WTC11 (cell line): ENCODE measurements around the gene LRRC28. TPM values are rescaled to one million over a fixed set of nuclear protein-coding genes. Genes with fewer than 3 reads are reported as not detected.
A peak's percentile ranks its signal among the peaks of the same experiment; 100 is the strongest.

Experiments
- ATAC-seq: fragments of 200-7000 bp; cut with Tn5 transposase; 2 replicates; pipeline ENCODE4 v1.10.0; 2021; ENCODE audit warnings: mild to moderate bottlenecking, moderate library complexity
- CTCF ChIA-PET: fragments of 300-600 bp; sonication (Branson Sonifier 250); formaldehyde crosslinking; loops from one replicate; lab custom pipeline; 2021; ENCODE audit warnings: antibody characterized with exemption; lab: Charles Lee
- POLR2A ChIA-PET: fragments of 350-600 bp; sonication (Branson Sonifier 250); formaldehyde crosslinking; loops from one replicate; lab custom pipeline; 2021; ENCODE audit warnings: antibody characterized with exemption; lab: Charles Lee
- DNase-seq: peaks from one replicate; pipeline ENCODE4 v3.0.0; 2021; ENCODE audit warnings: low spot score
- H3K27ac Mint-ChIP-seq: 2 replicates; pipeline ENCODE4 v1.8.0; 2021; ENCODE audit warnings: mixed read lengths
- H3K27me3 Mint-ChIP-seq: 2 replicates; pipeline ENCODE4 v1.8.0; 2021; ENCODE audit warnings: low read depth, mild to moderate bottlenecking, moderate library complexity, mixed read lengths
- H3K36me3 Mint-ChIP-seq: 2 replicates; pipeline ENCODE4 v1.8.0; 2021; ENCODE audit warnings: mixed read lengths
- H3K4me1 Mint-ChIP-seq: 2 replicates; pipeline ENCODE4 v1.8.0; 2022; ENCODE audit warnings: mixed read lengths
- H3K4me3 Mint-ChIP-seq: 2 replicates; pipeline ENCODE4 v1.8.0; 2021; ENCODE audit warnings: mild to moderate bottlenecking, moderate library complexity, mixed read lengths
- H3K9me3 Mint-ChIP-seq: 2 replicates; pipeline ENCODE4 v1.8.0; 2021; ENCODE audit warnings: mixed read lengths
- AR ChIP-seq: fragments of 250-450 bp; sonication (Bioruptor Pico); IDR thresholded peaks from 2 replicates; pipeline ENCODE4 v1.9.0; 2021; ENCODE audit warnings: mild to moderate bottlenecking
- CDX4 ChIP-seq: fragments of 250-450 bp; sonication (Bioruptor Pico); IDR thresholded peaks from 2 replicates; pipeline ENCODE4 v1.9.0; 2021; ENCODE audit warnings: moderate library complexity, mild to moderate bottlenecking, inconsistent platforms, borderline replicate concordance
- E2F5 ChIP-seq: sonication (generic); formaldehyde crosslinking; IDR thresholded peaks from 2 replicates; pipeline ENCODE4 v1.8.1; 2022; ENCODE audit warnings: mild to moderate bottlenecking, moderate library complexity, missing genetic modification reagents
- ETV6 ChIP-seq: sonication (generic); formaldehyde crosslinking; IDR thresholded peaks from 2 replicates; pipeline ENCODE4 v1.8.1; 2022; ENCODE audit warnings: mild to moderate bottlenecking, missing genetic modification reagents
- FOXP1 ChIP-seq: sonication (generic); formaldehyde crosslinking; IDR thresholded peaks from 2 replicates; pipeline ENCODE4 v1.8.0; 2022; ENCODE audit warnings: missing genetic modification reagents, mild to moderate bottlenecking, moderate library complexity, borderline replicate concordance
- GABPB1 ChIP-seq: sonication (generic); formaldehyde crosslinking; IDR thresholded peaks from 2 replicates; pipeline ENCODE4 v1.8.1; 2023; ENCODE audit warnings: mild to moderate bottlenecking, missing genetic modification reagents
- HMGA2 ChIP-seq: fragments of 250-450 bp; sonication (Bioruptor Pico); IDR thresholded peaks from 2 replicates; pipeline ENCODE4 v1.4.0; 2021; ENCODE audit warnings: mild to moderate bottlenecking, moderate library complexity
- JUN ChIP-seq: sonication (generic); formaldehyde crosslinking; IDR thresholded peaks from 2 replicates; pipeline ENCODE4 v1.8.0; 2023; ENCODE audit warnings: mild to moderate bottlenecking, missing genetic modification reagents
- MXD4 ChIP-seq: fragments of 250-450 bp; sonication (Bioruptor Pico); IDR thresholded peaks from 2 replicates; pipeline ENCODE4 v1.8.0; 2021; ENCODE audit warnings: mild to moderate bottlenecking, moderate library complexity, borderline replicate concordance
- NFATC4 ChIP-seq: fragments of 250-450 bp; sonication (Bioruptor Pico); IDR thresholded peaks from 2 replicates; pipeline ENCODE4 v1.9.0; 2021; ENCODE audit warnings: mild to moderate bottlenecking
- NFYB ChIP-seq: sonication (generic); formaldehyde crosslinking; conservative IDR thresholded peaks from 2 replicates; pipeline ENCODE4 v1.8.0; 2022; ENCODE audit warnings: low read depth, missing genetic modification reagents
- NR3C1 ChIP-seq: sonication (generic); formaldehyde crosslinking; conservative IDR thresholded peaks from 2 replicates; pipeline ENCODE4 v1.8.1; 2023; ENCODE audit warnings: low read depth, mild to moderate bottlenecking, missing genetic modification reagents
- PRDM15 ChIP-seq: sonication (generic); formaldehyde crosslinking; IDR thresholded peaks from 2 replicates; pipeline ENCODE4 v1.8.0; 2022; ENCODE audit warnings: missing genetic modification reagents
- PRRX2 ChIP-seq: fragments of 250-450 bp; sonication (Bioruptor Pico); IDR thresholded peaks from 2 replicates; pipeline ENCODE4 v1.8.0; 2021; ENCODE audit warnings: mild to moderate bottlenecking
- SOX15 ChIP-seq: fragments of 250-450 bp; sonication (Bioruptor Pico); IDR thresholded peaks from 2 replicates; pipeline ENCODE4 v1.9.0; 2021; ENCODE audit warnings: mild to moderate bottlenecking
- USF1 ChIP-seq: sonication (generic); formaldehyde crosslinking; IDR thresholded peaks from 2 replicates; pipeline ENCODE4 v1.8.0; 2022; ENCODE audit warnings: mild to moderate bottlenecking, missing genetic modification reagents
- ZBTB21 ChIP-seq: sonication (generic); formaldehyde crosslinking; IDR thresholded peaks from 2 replicates; pipeline ENCODE4 v1.8.1; 2023; ENCODE audit warnings: mild to moderate bottlenecking, missing genetic modification reagents, borderline replicate concordance
- ZNF138 ChIP-seq: sonication (generic); formaldehyde crosslinking; conservative IDR thresholded peaks from 2 replicates; pipeline ENCODE4 v1.8.1; 2022; ENCODE audit warnings: mild to moderate bottlenecking, moderate library complexity, missing genetic modification reagents
- ZNF263 ChIP-seq: sonication (generic); formaldehyde crosslinking; IDR thresholded peaks from 2 replicates; pipeline ENCODE4 v1.8.1; 2022; ENCODE audit warnings: low read depth, mild to moderate bottlenecking, moderate library complexity, missing genetic modification reagents
- ZNF423 ChIP-seq: fragments of 250-450 bp; sonication (Bioruptor Pico); IDR thresholded peaks from 2 replicates; pipeline ENCODE4 v2.1.2; 2022; ENCODE audit warnings: mild to moderate bottlenecking, moderate library complexity
- ZNF532 ChIP-seq: fragments of 250-450 bp; sonication (Bioruptor Pico); IDR thresholded peaks from 2 replicates; pipeline ENCODE4 v1.9.0; 2021; ENCODE audit warnings: mild to moderate bottlenecking, borderline replicate concordance
- ZNF671 ChIP-seq: fragments of 250-450 bp; sonication (Bioruptor Pico); IDR thresholded peaks from 2 replicates; pipeline ENCODE4 v1.8.0; 2021; ENCODE audit warnings: mild to moderate bottlenecking
- total RNA-seq: library from RNA; stranded (reverse); gene quantifications from 3 replicates; pipeline ENCODE4 v1.2.3, GENCODE V29; 2021

The LRRC28 gene
- total RNA-seq, 1 experiment from 2014 or later: 18.4 TPM

GRCh38 chr15:99369196-99369595, 117.9 kb downstream of the LRRC28 start:
- Mint-ChIP-seq H3K27ac (no peak overlapping the region), H3K9me3 (peaks cover 47% of the 10 kb centered on the region), H3K4me3 (no peak overlapping the region), H3K27me3 (no peaks in the 10 kb centered on the region), H3K36me3 (peaks cover 39% of the 10 kb centered on the region), H3K4me1 (peaks cover 9% of the 10 kb centered on the region)
- ChIA-PET POLR2A (no interaction called here), CTCF (no interaction called here)
- TF ChIP-seq ZNF671 (CRISPR knock-in tag) (no peak), E2F5 (CRISPR knock-in tag) (no peak), ZNF263 (CRISPR knock-in tag) (no peak), ZNF423 (no peak), ETV6 (CRISPR knock-in tag) (no peak), USF1 (CRISPR knock-in tag) (no peak), ZNF138 (no peak), ZBTB21 (no peak), NR3C1 (CRISPR knock-in tag) (no peak), JUN (no peak), ZNF532 (CRISPR knock-in tag) (no peak), AR (CRISPR knock-in tag) (no peak), FOXP1 (no peak)
- no peak for DNase-seq
- no peak for ATAC-seq

- POLR2A ChIA-PET: no interaction called here
- H3K4me1 Mint-ChIP-seq: peaks cover 9% of the 10 kb centered on the region
- no peak for DNase-seq
- peak; percentile 47 for ATAC-seq
- H3K36me3 Mint-ChIP-seq: peaks cover 41% of the 10 kb centered on the region
- CTCF ChIA-PET: interaction anchor here (1.0 to 1.9 kb wide), 5 partner anchors 9 to 333 kb away, joined by 3 to 5 read pairs (median 5); no protein-coding TSS in a partner anchor
- H3K27me3 Mint-ChIP-seq: no peaks in the 10 kb centered on the region
- H3K27ac Mint-ChIP-seq: no peak overlapping the region
- no peak overlapping the region for H3K4me3 Mint-ChIP-seq
- peaks cover 55% of the 10 kb centered on the region for H3K9me3 Mint-ChIP-seq
- TF ChIP-seq NFYB (CRISPR knock-in tag) (no peak), HMGA2 (CRISPR knock-in tag) (no peak), SOX15 (no peak), PRDM15 (no peak), NFATC4 (no peak), GABPB1 (CRISPR knock-in tag) (no peak), MXD4 (CRISPR knock-in tag) (no peak), CDX4 (CRISPR knock-in tag) (no peak), PRRX2 (CRISPR knock-in tag) (no peak)
Measured at GRCh38 chr15:99371180-99372103, 120.2 kb downstream of the LRRC28 start.
